PC-9 (cell line): ENCODE measurements around the gene ATP23.

ENCODE experiments used
- EZH2 ChIP-seq: fragments of 200-600 bp; sonication (generic); IDR thresholded peaks from 2 replicates; pipeline ENCODE4 v1.8.0; 2017; ENCODE audit warnings: antibody characterized with exemption, low read depth
- TF ChIP-seq, protein P1 (sequence below): fragments of 200-600 bp; sonication (generic); conservative IDR thresholded peaks from 2 replicates; pipeline ENCODE4 v1.6.1; 2017; ENCODE audit warnings: mixed run types, antibody characterized with exemption, mild to moderate bottlenecking, moderate library complexity

GRCh38 chr12:57895389-57896114 lies 45.8 kb upstream of the ATP23 start:
- TF ChIP-seq, protein P1, sequence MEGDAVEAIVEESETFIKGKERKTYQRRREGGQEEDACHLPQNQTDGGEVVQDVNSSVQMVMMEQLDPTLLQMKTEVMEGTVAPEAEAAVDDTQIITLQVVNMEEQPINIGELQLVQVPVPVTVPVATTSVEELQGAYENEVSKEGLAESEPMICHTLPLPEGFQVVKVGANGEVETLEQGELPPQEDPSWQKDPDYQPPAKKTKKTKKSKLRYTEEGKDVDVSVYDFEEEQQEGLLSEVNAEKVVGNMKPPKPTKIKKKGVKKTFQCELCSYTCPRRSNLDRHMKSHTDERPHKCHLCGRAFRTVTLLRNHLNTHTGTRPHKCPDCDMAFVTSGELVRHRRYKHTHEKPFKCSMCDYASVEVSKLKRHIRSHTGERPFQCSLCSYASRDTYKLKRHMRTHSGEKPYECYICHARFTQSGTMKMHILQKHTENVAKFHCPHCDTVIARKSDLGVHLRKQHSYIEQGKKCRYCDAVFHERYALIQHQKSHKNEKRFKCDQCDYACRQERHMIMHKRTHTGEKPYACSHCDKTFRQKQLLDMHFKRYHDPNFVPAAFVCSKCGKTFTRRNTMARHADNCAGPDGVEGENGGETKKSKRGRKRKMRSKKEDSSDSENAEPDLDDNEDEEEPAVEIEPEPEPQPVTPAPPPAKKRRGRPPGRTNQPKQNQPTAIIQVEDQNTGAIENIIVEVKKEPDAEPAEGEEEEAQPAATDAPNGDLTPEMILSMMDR: no peak
- no peak for TF ChIP-seq EZH2
